ENCODE data around the gene RAB37. TPM values are rescaled to one million over a fixed set of nuclear protein-coding genes. Genes with fewer than 3 reads are reported as not detected.

The RAB37 gene
- total and polyA plus RNA-seq, 9 of the 15 experiments (the other 6 are each of a cell fraction or from before 2014, with no cell fraction given): 0.03 to 0.27 (median 0.11) TPM; not detected in 4

DNA sequence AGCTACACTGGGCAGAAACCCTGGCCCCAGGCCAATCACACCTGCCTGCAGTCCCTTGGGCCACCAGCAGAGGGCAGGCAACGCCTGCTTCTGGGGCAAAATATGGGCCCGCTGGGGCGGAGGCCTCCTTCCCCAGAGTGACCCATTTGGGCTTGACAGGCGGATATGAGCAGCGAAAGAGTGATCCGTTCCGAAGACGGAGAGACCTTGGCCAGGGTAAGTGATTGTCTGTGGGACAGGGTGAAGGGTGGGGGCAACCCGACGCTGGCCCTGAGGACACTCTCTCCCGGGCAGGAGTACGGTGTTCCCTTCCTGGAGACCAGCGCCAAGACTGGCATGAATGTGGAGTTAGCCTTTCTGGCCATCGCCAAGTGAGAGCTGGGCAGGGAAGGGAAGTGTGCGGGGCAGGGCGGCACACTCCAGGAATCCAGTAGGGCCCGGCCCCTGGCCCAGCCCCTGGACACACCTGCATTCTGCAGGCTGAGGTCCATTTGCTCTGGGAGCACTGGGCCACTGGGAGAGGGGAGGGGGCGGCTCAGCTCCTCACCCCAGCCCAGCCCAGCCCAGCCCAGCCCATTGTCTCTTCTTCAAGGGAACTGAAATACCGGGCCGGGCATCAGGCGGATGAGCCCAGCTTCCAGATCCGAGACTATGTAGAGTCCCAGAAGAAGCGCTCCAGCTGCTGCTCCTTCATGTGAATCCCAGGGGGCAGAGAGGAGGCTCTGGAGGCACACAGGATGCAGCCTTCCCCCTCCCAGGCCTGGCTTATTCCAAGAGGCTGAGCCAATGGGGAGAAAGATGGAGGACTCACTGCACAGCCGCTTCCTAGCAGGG lies 7.9 kb downstream of the RAB37 start (continued):
- TF ChIP-seq AFF1 (IDR thresholded peaks at IDR 0.05; ENCODE audit: low read depth in 1 of 2, partially characterized antibody in 2 of 2): no peak
- TF ChIP-seq, protein P1, sequence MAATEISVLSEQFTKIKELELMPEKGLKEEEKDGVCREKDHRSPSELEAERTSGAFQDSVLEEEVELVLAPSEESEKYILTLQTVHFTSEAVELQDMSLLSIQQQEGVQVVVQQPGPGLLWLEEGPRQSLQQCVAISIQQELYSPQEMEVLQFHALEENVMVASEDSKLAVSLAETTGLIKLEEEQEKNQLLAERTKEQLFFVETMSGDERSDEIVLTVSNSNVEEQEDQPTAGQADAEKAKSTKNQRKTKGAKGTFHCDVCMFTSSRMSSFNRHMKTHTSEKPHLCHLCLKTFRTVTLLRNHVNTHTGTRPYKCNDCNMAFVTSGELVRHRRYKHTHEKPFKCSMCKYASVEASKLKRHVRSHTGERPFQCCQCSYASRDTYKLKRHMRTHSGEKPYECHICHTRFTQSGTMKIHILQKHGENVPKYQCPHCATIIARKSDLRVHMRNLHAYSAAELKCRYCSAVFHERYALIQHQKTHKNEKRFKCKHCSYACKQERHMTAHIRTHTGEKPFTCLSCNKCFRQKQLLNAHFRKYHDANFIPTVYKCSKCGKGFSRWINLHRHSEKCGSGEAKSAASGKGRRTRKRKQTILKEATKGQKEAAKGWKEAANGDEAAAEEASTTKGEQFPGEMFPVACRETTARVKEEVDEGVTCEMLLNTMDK (IDR thresholded peaks at IDR 0.05; ENCODE audit: borderline replicate concordance, insufficient read depth, low read depth, low read length, poor library complexity, severe bottlenecking): no peak
- no peak for TF ChIP-seq HDAC3 (IDR thresholded peaks at IDR 0.05; ENCODE audit: borderline replicate concordance, partially characterized antibody)
- TF ChIP-seq, protein P2, sequence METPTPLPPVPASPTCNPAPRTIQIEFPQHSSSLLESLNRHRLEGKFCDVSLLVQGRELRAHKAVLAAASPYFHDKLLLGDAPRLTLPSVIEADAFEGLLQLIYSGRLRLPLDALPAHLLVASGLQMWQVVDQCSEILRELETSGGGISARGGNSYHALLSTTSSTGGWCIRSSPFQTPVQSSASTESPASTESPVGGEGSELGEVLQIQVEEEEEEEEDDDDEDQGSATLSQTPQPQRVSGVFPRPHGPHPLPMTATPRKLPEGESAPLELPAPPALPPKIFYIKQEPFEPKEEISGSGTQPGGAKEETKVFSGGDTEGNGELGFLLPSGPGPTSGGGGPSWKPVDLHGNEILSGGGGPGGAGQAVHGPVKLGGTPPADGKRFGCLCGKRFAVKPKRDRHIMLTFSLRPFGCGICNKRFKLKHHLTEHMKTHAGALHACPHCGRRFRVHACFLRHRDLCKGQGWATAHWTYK (CRISPR knock-in tag; IDR thresholded peaks at IDR 0.05): 0 out of 2 replicates have a peak, but pooled peaks have one; percentile 36
- no peak for TF ChIP-seq KLF6 (CRISPR knock-in tag; IDR thresholded peaks at IDR 0.05; ENCODE audit: borderline replicate concordance)
- TF ChIP-seq ZNF586 (CRISPR knock-in tag; conservative IDR thresholded peaks at IDR 0.05): no peak
- no peak for TF ChIP-seq HDAC8 (tag; IDR thresholded peaks at IDR 0.05)
- no peak for TF ChIP-seq ZNF197 (CRISPR knock-in tag; IDR thresholded peaks at IDR 0.05; ENCODE audit: low read depth)
- peak in 1 of 2 experiments; percentile 55; a peak in 1 of 4 replicates for TF ChIP-seq TEAD1 (CRISPR knock-in tag; IDR thresholded peaks at IDR 0.05)
- TF ChIP-seq RCOR1 (IDR thresholded peaks at IDR 0.05; ENCODE audit: borderline replicate concordance in 1 of 2, low read depth in 2 of 2, low read length in 2 of 2): peak in 1 of 2 experiments; percentile 64; a peak in 1 of 4 replicates
- no peak for TF ChIP-seq GABPA (tag; conservative IDR thresholded peaks at IDR 0.05; ENCODE audit: low read depth)
- no peak for TF ChIP-seq IRF2 (CRISPR knock-in tag; IDR thresholded peaks at IDR 0.05)
- no peak for TF ChIP-seq ZNF398 (CRISPR knock-in tag; IDR thresholded peaks at IDR 0.05)
- TF ChIP-seq HDGF (IDR thresholded peaks at IDR 0.05): peak; percentile 77
- TF ChIP-seq SNIP1 (IDR thresholded peaks at IDR 0.05; ENCODE audit: low read depth): no peak
- no peak for TF ChIP-seq ZNF584 (CRISPR knock-in tag; IDR thresholded peaks at IDR 0.05; ENCODE audit: low read depth)
- no peak for TF ChIP-seq SAFB (IDR thresholded peaks at IDR 0.05; ENCODE audit: borderline replicate concordance, low read depth, low read length)

Measured in K562 (cell line).